Sigmoid colon (tissue), 7 donors: ENCODE results near the gene TPO. TPM values are rescaled to one million over a fixed set of nuclear protein-coding genes. Genes with fewer than 3 reads are reported as not detected.

Experiments used
- DNase-seq: peaks from one replicate; pipeline ENCODE4 v3.0.0-alpha.2; 2019
- H3K27ac ChIP-seq, 4 donors: fragments of 200-600 bp; sonication (generic); one replicate each; pipeline ENCODE4 v1.5.1; 2016 to 2019; ENCODE audit warnings: mild to moderate bottlenecking in 1 of 4
- H3K27me3 ChIP-seq, 3 donors: fragments of 200-600 bp; sonication (generic); one replicate each; pipeline ENCODE4 v1.5.1; 2019; ENCODE audit warnings: mild to moderate bottlenecking in 1 of 3
- H3K36me3 ChIP-seq, 4 donors: fragments of 200-600 bp; sonication (generic); one replicate each; pipeline ENCODE4 v1.5.1; 2016 to 2019
- H3K4me1 ChIP-seq, 4 donors: fragments of 200-600 bp; sonication (generic); one replicate each; pipeline ENCODE4 v1.5.1; 2017 to 2019
- H3K4me3 ChIP-seq, 4 donors: fragments of 200-600 bp; sonication (generic); one replicate each; pipeline ENCODE4 v1.5.1; 2017 to 2019; ENCODE audit warnings: mild to moderate bottlenecking in 2 of 4, moderate library complexity in 1 of 4
- H3K9me3 ChIP-seq, 4 donors: fragments of 200-600 bp in 3 of 4; sonication (generic) in 3 of 4; one replicate each; pipeline versions ENCODE4 v1.5.1 to v1.6.1; 2013 to 2019
- CTCF ChIP-seq, 4 experiments: fragments of 450-650 bp in 3 of 4; fragments of 200-600 bp in 1 of 4; IDR thresholded peaks; one replicate each; pipeline ENCODE4 v1.5.1; 2016 to 2019; ENCODE audit warnings: antibody characterized with exemption in 4 of 4, mild to moderate bottlenecking in 3 of 4, moderate library complexity in 2 of 4
- EP300 ChIP-seq, 4 donors: sonication (generic); formaldehyde crosslinking; IDR thresholded peaks; one replicate each; pipeline ENCODE4 v1.6.1; 2017; ENCODE audit warnings: antibody characterized with exemption in 4 of 4
- POLR2A ChIP-seq, 2 donors: fragments of 450-650 bp; IDR thresholded peaks; one replicate each; pipeline ENCODE4 v1.6.1; 2016; ENCODE audit warnings: antibody characterized with exemption in 2 of 2, mild to moderate bottlenecking in 2 of 2, moderate library complexity in 2 of 2
- POLR2AphosphoS5 ChIP-seq, 4 donors: sonication (generic); formaldehyde crosslinking; IDR thresholded peaks; one replicate each; pipeline ENCODE4 v1.6.1; 2017; ENCODE audit warnings: antibody characterized with exemption in 4 of 4
- WGBS, 2 donors: extraction: QIAGEN DNeasy Blood & Tissue Kit; methylation state at CpG; one replicate each; pipeline ENCODE4 v1.1.7; 2013; 5-methylcytosine and 5-hydroxymethylcytosine counted together
- intact Hi-C: fragments of 100-400 bp; cut with DNase I; formaldehyde crosslinking; loops from one replicate; pipeline ENCODE4 v1.15.1; 2023
- polyA plus RNA-seq, 3 donors: library from polyadenylated mRNA; stranded (reverse); fragments of 200-250 nt; gene quantifications; one replicate each; pipeline ENCODE4 v1.2.3, GENCODE V29; 2013
- total RNA-seq, 4 donors: library from RNA; depleted of rRNA; stranded (reverse); fragments of >200 nt; gene quantifications; one replicate each; pipeline ENCODE4 v1.1.0, GENCODE V29; 2016
- donor health status: healthy with polysubstance abuse.
- donor health status: Bipolar disorder and iron deficiency.
- donor health status: healthy.

The TPO gene
- total and polyA plus RNA-seq, 7 donors: 0.60 to 18.8 (median 3.5) TPM

DNA sequence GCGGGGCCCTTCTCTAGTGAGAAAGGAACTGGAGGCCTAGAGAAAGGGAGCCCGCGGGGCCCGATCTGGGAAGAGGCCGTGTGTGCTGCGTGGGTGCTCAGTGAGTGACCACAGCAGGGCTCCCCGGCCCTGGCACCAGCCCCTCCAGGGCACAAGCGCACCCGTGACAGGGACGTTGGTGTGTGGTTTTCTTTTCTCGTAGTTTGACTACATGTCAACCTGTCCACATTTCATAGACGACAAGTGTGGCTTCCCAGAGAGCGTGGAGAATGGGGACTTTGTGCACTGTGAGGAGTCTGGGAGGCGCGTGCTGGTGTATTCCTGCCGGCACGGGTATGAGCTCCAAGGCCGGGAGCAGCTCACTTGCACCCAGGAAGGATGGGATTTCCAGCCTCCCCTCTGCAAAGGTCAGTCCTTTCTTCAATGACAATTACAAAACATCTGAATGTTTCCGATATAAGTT, 83.1 kb downstream of the TPO start:
- DNase-seq: peak; percentile 42
- Histone ChIP-seq H3K36me3 (no peaks in the 10 kb centered on the region), H3K9me3 (no peaks in the 10 kb centered on the region), H3K4me3 (no peak overlapping the region), H3K27me3 (no peaks in the 10 kb centered on the region), H3K4me1 (no peaks in the 10 kb centered on the region), H3K27ac (no peak overlapping the region)
- TF ChIP-seq POLR2AphosphoS5 (IDR thresholded peaks at IDR 0.05): no peak
- TF ChIP-seq CTCF (IDR thresholded peaks at IDR 0.05): no peak
- no peak for TF ChIP-seq POLR2A (IDR thresholded peaks at IDR 0.05)
- TF ChIP-seq EP300 (IDR thresholded peaks at IDR 0.05): no peak
- intact Hi-C loops: no loop called here
- WGBS, 2 donors: 65 to 78% methylated on average over 19 of the region's 19 CpGs

DNA sequence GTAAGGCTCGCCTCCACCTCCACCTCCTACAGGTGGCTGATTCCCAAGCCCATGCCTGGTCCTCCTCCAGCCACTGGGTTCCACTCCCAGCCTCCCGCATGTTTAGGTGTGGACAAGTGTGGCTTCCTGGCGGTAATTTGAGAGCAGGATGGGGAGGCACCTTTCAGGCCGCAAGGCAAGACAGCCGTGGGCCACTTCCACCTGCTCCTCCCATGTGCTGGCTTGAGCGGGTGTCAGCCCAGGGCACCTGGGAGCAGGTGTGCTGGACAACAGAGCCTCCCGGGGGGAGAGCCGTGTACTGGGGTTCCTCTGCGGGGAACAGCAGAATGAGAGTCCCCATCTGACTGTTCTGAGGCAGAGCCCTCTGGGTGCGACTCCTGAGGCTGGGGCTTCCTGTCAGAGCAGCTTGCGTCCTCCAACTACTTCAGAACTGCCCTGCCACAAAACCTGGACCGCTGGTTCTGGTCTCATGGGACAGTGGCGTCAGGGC, 83.9 kb downstream of the TPO start:
- no peaks in the 10 kb centered on the region for H3K36me3 ChIP-seq
- TF ChIP-seq POLR2AphosphoS5 (IDR thresholded peaks at IDR 0.05): no peak
- no peak for TF ChIP-seq POLR2A (IDR thresholded peaks at IDR 0.05)
- no peak for TF ChIP-seq EP300 (IDR thresholded peaks at IDR 0.05)
- no peak for TF ChIP-seq CTCF (IDR thresholded peaks at IDR 0.05)
- H3K4me3 ChIP-seq: no peak overlapping the region
- intact Hi-C loops: no loop called here
- H3K27ac ChIP-seq: no peak overlapping the region
- H3K9me3 ChIP-seq: no peaks in the 10 kb centered on the region
- peak; percentile 57 for DNase-seq
- no peaks in the 10 kb centered on the region for H3K27me3 ChIP-seq
- 83 to 90% methylated on average over 13 of the region's 13 CpGs for WGBS, 2 donors
- no peaks in the 10 kb centered on the region for H3K4me1 ChIP-seq

DNA sequence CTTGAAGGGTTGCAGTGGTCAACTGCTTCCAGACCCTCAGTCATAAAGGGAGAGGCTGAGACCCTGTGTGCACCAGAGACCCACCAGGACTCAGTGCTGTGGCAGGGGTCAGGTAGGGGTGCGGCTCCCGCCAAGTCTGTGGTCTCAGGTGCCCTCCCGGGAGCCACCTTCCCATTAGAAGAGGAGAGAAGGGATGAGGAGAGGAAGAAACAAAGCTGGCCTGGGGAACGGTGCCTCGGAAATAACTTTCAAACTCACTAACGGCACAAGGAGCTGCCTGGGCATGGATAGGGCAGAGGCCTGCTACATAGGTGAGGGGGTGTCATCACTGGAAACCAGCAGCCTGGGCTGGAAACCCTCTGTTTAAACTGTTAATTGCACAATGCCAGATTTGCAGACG, 84.9 kb downstream of the TPO start:
- H3K36me3 ChIP-seq: no peaks in the 10 kb centered on the region
- intact Hi-C loops: no loop called here
- no peak overlapping the region for H3K4me3 ChIP-seq
- H3K4me1 ChIP-seq: no peaks in the 10 kb centered on the region
- no peaks in the 10 kb centered on the region for H3K9me3 ChIP-seq
- H3K27ac ChIP-seq: no peak overlapping the region
- no peaks in the 10 kb centered on the region for H3K27me3 ChIP-seq
- 85 to 88% methylated on average over 7 of the region's 7 CpGs for WGBS, 2 donors
- peak; percentile 44 for DNase-seq
- no peak for TF ChIP-seq CTCF (IDR thresholded peaks at IDR 0.05)
- no peak for TF ChIP-seq POLR2AphosphoS5 (IDR thresholded peaks at IDR 0.05)
- no peak for TF ChIP-seq EP300 (IDR thresholded peaks at IDR 0.05)
- TF ChIP-seq POLR2A (IDR thresholded peaks at IDR 0.05): no peak

GRCh38 chr2:1499033-1499795, 86.0 kb downstream of the TPO start:
- Histone ChIP-seq H3K4me1 (no peaks in the 10 kb centered on the region), H3K4me3 (no peak overlapping the region), H3K36me3 (no peaks in the 10 kb centered on the region), H3K9me3 (no peaks in the 10 kb centered on the region), H3K27ac (no peak overlapping the region), H3K27me3 (no peaks in the 10 kb centered on the region)
- WGBS, 2 donors: 89 to 91% methylated on average over 13 of the region's 13 CpGs
- intact Hi-C loops: no loop called here
- no peak for TF ChIP-seq CTCF (IDR thresholded peaks at IDR 0.05)
- no peak for TF ChIP-seq POLR2AphosphoS5 (IDR thresholded peaks at IDR 0.05)
- no peak for TF ChIP-seq POLR2A (IDR thresholded peaks at IDR 0.05)
- no peak for TF ChIP-seq EP300 (IDR thresholded peaks at IDR 0.05)
- peak; percentile 18 for DNase-seq
